Hepatic stellate cell (primary cell): Measurements from ENCODE around the gene TBC1D16.
"Not testable (repeated sequence)": the region's sequence is repeated elsewhere in the genome, so short reads cannot be mapped to it uniquely, and the experiment has no call there.

Experiments used
- DNase-seq: peaks from one replicate; pipeline ENCODE4 v3.0.0; 2011; ENCODE audit warnings: low spot score

TBC1D16 gene

GRCh38 chr17:79912552-79913330, 122.9 kb downstream of the TBC1D16 start:
- DNase-seq = no peak

- DNase-seq = no peak
Observed at GRCh38 chr17:79911430-79912399, 124.0 kb downstream of the TBC1D16 start.

- DNase-seq = no peak
Observed at GRCh38 chr17:79910985-79911361, 124.7 kb downstream of the TBC1D16 start.

- DNase-seq = no peak
Observed at GRCh38 chr17:79909121-79909520, 126.6 kb downstream of the TBC1D16 start.

GRCh38 chr17:79907850-79908249, 127.8 kb downstream of the TBC1D16 start:
- no peak for DNase-seq

DNA sequence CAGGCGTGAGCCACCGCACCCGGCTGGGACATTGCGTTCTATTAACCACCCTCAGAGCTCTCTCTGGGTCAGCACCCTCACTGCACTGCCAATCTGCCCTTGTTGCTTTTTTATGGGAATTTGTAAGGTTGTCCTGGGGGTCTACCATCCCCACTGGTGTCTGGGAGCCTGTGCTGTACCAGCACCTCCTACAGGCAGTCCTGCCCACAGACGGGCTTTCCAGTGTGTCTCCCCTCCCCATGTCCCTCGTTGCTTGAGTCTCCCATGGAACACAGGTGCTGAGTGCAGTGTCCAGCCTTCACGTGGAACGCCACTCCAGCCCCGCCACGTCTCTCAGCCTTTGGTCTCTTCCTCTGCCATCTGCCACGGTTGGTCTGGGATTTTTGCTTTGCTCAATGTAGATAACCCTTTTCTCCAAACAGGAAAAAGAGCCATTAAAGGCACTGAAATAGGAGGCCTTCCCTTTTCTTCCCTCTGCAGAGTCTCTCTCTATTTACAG, 128.4 kb downstream of the TBC1D16 start:
- no peak for DNase-seq

DNA sequence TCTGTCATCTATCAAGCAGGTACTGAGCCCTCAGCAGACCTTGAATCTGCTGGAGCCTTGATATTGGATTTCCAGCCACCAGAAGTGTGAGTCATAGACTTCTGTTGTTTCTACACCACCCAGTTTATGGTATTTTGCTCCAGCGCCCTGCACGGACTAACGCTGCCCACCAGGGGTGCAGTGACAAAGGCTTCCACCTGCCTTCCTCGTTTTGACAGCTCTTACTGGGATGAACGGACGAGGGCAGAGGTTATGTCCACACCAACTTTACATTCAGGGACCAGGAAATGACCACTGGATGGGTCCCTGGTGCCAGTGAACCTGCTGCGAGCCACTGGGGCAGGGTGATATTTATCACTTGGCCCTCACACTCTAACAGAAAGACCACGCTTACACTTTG, 129.8 kb downstream of the TBC1D16 start:
- no peak for DNase-seq

DNA sequence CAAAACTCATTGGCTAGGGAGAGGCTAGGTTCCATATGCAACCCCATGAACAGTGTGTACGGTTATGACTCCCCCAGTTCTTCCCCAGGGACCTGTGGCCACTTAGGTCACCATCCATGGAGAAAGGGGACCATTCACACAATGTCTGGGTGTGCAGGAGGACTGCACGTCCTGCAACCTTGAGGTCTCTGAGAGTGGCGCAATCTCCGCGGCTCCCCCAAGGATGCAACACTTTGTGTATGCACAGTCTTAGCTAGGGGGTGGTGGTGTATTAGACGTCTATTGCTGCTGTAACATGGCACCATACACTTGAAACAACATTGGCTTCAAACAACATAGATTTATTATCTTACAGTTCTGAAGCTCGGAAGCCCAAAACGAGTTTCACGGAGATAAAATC, 130.8 kb downstream of the TBC1D16 start:
- DNase-seq = no peak

DNA sequence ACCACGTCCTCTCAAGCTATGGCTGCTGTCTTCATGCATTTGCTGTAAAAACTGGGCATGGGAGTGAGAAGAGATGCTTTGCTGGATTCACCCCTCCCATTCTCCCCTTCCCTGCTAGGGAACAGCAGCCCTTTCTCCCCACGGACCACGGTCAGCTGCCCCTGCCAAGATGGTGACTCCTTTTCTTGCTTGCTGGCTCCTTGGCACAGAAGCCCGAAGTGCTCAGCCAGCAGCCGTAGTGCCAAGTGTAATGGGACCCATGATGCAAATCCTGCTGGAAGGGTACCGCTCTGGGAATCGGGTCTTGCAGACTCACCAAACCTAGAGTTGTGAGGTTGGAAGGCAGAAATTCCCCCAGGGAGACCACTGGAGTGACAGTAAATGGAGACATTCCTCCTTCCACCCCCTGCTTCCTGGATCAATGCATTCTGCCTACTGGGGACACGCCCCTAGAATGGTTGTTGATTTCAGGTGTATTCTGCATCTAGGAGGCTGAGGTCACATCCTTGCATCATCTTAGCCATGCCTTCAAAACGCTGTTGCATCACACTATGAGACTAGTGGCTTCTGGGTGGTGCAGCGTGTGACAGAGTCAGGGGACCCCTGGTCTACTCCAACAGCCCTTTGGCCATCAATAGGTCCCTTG, 133.4 kb downstream of the TBC1D16 start:
- no peak for DNase-seq

GRCh38 chr17:79901131-79901530, 134.5 kb downstream of the TBC1D16 start:
- no peak for DNase-seq

- no peak for DNase-seq
Observed at GRCh38 chr17:79899584-79899983, 136.1 kb downstream of the TBC1D16 start.

- no peak for DNase-seq
Observed at GRCh38 chr17:79897243-79898063, 138.2 kb downstream of the TBC1D16 start.

DNA sequence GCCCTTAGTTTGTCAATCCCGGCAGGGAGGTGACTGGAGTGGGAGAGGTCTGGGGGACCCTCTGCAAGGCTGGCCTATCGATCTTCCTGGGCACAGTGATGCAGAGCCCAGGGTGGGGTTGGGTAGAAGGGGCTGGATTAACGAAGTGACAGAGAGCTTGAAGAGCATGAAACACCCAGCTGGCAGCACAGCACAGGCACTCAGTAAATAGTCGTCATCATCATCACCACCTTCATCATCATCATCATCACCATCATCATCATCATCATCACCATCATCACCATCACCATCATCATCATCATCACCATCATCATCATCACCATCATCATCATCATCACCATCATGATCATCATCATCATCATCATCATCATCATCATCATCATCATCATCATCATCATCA, 142.2 kb downstream of the TBC1D16 start:
- DNase-seq = not testable (repeated sequence)

- DNase-seq = no peak
Observed at GRCh38 chr17:79892457-79893241, 143.0 kb downstream of the TBC1D16 start.

- no peak for DNase-seq
Observed at GRCh38 chr17:79891113-79891730, 144.4 kb downstream of the TBC1D16 start.

GRCh38 chr17:79890706-79891105, 145.0 kb downstream of the TBC1D16 start:
- no peak for DNase-seq

DNA sequence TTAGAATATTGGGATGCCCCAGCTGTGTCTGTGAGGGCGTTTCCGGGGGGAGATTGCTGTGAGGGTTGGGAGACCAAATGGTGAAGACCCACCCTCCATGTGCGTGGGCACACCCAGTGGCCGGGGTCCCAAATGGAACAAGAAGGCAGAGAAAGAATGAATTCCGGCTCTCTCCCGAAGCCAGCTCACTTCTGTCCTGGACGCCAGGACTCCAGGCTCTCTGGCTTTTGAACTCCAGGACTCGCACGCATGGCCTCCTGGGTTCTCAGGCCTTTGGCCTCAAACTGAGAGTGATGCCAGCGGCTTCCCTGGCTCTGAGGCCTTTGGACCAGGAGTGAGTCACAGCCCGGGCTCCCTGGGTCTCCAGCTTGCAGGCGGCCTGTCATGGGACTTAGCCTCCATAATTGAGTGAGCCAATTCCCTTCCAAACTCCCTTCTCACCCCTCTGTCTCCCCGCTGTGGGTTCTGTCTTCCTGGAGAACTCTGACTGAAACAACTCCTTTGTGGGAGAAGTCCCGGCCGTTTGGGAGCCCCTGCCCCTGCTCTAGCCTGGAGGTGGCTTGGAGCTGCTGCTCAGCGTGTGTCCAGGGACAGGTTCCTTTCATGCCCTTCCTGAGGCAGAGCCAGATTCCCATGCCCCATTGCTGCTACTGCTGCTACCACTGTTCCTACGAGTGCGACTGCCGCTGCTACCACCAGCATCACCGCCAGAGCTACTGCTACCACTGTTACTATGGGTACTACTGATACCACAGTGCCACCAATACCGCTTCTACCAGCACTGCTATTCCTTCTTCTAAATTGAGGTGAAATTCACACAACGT, 146.6 kb downstream of the TBC1D16 start:
- no peak for DNase-seq

DNA sequence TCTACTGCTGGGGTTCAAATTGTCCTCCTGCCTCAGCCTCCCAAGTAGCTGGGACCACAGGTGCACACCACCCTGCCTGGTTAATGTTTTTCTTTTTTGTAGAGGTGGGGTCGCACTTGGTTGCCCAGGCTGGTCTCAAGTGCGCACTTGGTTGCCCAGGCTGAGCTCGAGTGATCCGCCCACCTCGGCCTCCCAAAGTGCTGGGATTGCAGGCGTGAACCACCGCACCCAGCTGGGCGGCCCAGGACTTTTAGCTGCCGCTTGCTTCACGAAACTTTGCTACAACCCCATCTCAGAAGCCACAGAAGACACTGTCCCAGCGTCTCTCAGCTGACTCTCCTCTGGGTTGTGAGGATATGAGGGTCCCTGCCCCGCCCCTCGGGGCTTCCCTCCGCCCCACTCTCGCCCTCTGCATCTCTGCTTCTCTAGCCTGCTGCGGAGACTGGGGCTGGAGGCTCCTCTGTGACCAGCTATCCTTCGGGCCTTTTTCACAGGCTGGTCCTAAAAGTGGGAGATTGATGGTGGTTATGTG, 147.6 kb downstream of the TBC1D16 start:
- no peak for DNase-seq

DNA sequence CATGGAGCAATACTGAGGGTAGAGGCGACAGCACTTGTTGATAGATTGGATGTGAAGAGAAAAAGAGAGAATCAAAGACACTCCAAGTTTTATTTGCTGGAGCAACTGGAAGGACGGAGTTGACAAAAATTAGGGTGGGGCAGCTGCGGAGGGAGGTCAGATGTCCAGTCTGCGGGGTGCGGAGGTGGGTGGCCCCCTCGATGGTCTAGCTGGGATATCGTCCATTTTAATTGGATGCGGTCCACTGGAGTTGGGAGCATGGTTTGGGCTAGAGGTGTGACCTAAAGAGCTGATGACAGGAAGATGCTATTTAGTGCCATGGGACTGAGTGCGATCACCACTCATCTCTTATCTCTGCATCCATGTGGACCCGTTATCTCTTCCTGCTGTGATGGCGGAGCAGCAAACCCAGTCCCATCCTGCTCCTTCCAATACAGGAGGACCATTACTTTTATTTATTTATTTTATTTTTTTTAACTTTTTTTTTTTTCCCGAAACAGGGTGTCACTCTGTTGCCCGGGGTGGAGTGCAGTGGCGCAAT, 148.2 kb downstream of the TBC1D16 start:
- DNase-seq = no peak
